ENCODE results near the gene GLRA1.
A peak's percentile ranks its signal among the peaks of the same experiment; 100 is the strongest.
"Not testable (repeated sequence)": the region's sequence is repeated elsewhere in the genome, so short reads cannot be mapped to it uniquely, and the experiment has no call there.

GLRA1 gene

GRCh38 chr5:151880324-151880723 lies 44.3 kb downstream of the GLRA1 start:
- DNase-seq, result no peak

DNA sequence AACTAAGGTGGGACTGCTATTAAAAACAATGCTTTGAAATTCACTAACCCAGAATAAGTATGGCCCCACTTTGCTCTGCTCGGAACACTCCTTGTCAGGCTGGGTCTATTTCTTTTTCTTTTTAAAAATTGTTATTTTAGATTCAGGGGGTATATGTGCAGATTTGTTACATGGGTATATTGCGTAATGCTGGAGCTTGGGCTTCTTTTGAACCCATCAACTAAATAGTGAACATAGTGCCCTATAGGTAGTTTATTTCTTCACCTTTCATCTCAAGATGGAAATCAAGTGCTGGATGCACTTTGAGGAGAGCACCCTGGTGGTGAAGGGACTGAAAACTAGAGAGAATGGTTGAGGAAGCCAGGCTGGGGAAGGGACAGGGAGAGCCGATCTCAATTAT lies 51.0 kb downstream of the GLRA1 start:
- no peak for DNase-seq

- no peak for DNase-seq
These were observed 52.0 kb downstream of the GLRA1 start for GRCh38 chr5:151872701-151873100.

- no peak for DNase-seq
These were observed 53.8 kb downstream of the GLRA1 start for GRCh38 chr5:151870820-151871219.

DNA sequence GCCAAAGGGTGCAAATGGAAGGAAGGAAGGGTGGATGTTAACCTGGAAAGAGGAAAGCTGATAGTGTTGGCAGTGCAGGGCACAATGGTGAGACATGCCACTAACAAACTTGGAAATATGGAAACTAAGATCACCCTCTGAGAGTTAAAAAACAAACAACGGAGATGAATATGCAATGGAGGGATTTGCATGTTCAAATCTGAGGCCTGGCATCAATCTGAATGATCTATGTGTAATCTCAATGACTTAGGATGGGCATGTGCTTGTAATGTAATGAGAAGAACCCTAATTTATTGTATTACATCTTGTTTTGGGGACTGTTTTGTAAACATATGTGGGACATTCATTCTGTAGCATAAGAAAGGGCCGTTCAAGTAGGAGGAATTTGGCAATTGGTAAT lies 54.4 kb downstream of the GLRA1 start:
- peak; percentile 25 to 57 for DNase-seq

- DNase-seq, result no peak
These were observed 54.8 kb downstream of the GLRA1 start for GRCh38 chr5:151869843-151870242.

- no peak for DNase-seq
These were observed 56.2 kb downstream of the GLRA1 start for GRCh38 chr5:151868451-151868850.

DNA sequence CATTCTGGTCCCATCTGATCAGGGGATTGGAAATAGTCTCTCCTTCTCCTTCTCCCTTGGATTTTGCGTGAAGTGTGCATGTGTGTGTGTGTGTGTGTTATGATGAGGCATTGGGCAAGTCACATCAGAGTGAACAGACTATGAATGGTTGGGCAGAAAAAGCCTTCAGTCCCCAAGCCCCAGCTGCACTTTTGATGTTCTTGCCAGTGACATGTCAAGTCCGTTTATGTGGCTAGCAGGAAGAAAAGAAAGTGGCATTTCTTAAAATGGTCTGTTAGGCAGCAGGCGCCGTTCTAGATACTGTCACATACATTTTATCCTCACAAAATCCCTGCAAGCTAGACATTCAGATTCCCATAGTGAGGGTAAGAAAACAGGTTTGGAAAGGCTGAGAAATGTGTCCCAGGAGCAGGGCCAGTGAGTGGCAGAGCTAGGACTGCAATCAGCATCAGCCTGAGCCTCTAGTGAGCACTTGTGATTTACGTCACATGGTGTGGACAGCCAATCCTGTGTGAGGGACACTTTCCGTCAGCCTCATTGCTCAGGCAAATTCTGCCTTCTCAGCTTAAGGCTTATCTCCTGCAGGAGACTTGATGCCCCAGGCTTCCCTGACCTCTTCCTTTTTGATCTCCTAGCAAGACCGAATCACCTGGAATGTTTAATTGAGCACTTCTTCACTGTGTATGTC lies 60.4 kb downstream of the GLRA1 start:
- no peak for DNase-seq

GRCh38 chr5:151863566-151863965 lies 61.1 kb downstream of the GLRA1 start:
- DNase-seq, result no peak

- no peak for DNase-seq
These were observed 61.7 kb downstream of the GLRA1 start for GRCh38 chr5:151862811-151863472.

DNA sequence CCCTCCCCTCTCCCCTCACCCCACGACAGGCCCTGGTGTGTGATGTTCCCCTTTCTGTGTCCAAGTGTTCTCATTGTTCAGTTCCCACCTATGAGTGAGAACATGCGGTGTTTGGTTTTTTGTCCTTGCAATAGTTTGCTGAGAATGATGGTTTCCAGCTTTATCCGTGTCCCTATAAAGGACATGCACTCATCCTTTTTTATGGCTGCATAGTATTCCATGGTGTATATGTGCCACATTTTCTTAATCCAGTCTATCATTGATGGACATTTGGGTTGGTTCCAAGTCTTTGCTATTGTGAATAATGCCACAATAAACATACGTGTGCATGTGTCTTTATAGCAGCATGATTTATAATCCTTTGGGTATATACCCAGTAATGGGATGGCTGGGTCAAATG lies 63.8 kb downstream of the GLRA1 start:
- not testable (repeated sequence) for DNase-seq

- DNase-seq, result no peak
These were observed 67.8 kb downstream of the GLRA1 start for GRCh38 chr5:151856861-151857260.

GRCh38 chr5:151855701-151856100 lies 69.0 kb downstream of the GLRA1 start:
- DNase-seq, result no peak

- no peak for DNase-seq
These were observed 76.8 kb downstream of the GLRA1 start for GRCh38 chr5:151847871-151848270.

DNA sequence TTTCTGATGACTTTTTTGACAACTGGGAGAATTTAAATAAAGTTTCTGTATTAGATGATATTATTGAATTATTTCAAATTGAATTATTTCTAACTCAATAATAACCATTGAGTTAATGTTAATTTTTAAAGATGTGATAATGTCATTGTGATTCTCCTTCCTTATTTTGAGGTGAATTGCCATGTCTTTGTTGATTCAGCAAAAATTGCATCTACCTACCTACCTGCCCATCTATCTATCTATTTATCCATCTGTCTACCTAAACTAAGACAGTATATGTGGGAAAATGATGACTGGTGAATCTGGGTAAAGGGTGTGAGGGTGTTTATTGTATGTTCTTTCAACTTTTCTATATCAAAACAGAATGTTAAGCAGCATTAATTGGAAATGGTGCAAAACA lies 77.9 kb downstream of the GLRA1 start:
- no peak for DNase-seq

DNA sequence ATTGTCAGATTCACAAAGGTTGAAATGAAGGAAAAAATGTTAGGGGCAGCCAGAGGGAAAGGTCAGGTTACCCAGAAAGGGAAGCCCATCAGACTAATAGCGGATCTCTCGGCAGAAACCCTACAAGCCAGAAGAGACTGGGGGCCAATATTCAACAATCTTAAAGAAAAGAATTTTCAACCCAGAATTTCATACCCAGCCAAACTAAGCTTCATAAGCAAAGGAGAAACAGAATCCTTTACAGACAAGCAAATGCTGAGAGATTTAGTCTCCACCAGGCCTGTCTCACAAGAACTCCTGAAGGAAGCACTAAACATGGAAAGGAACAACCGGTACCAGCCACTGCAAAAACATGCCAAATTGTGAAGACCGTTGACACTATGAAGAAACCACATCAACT lies 91.8 kb downstream of the GLRA1 start:
- DNase-seq, result not testable (repeated sequence)

- DNase-seq, result no peak
These were observed 95.3 kb downstream of the GLRA1 start for GRCh38 chr5:151829370-151829769.

- DNase-seq, result peak; percentile 31 to 77
These were observed 99.2 kb downstream of the GLRA1 start for GRCh38 chr5:151825445-151825844.

- DNase-seq, result no peak
These were observed 102.5 kb downstream of the GLRA1 start for GRCh38 chr5:151822141-151822540.

- DNase-seq, result no peak
These were observed 103.7 kb downstream of the GLRA1 start for GRCh38 chr5:151820903-151821302.

- DNase-seq, result no peak
These were observed 104.4 kb downstream of the GLRA1 start for GRCh38 chr5:151820271-151820670.

DNA sequence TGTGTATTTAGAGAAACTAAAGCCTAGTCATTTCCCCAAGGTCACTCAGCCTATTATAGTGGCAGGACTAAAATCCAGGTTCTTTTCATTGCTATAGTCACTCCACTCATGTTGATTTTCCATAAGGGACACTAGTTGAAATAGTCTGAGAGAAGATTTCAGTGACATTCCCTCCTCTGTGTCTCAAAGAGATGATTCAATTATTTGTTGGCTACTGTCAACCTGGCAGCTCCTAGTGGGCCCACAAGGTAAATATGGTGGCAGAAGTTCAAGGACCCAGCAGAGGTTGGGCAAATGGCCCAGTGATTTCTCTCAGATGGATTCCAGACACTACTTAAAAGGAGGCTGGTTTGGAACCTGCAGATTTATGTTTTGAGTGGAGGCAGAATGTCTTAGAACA lies 104.8 kb downstream of the GLRA1 start:
- no peak for DNase-seq

DNA sequence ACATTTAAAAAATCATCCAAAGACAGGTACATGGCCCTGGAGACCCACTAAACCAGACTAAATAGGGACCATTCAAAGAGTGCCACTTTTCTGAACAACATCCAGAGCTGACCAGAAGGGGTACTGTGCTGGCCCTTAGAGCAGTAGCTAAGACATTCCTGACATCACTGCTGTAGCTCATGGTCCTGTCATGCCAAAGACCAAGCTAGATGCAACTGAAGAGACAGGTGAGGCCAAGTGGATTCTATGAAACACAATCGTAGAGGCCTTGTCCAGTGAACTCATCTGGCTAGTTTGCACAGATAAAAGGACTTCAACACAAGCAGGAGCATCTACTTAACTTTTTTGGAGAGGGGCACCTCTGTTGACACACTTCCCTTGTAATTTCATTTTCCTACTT lies 109.6 kb downstream of the GLRA1 start:
- DNase-seq, result no peak

- DNase-seq, result no peak
These were observed 111.8 kb downstream of the GLRA1 start for GRCh38 chr5:151812757-151813309.
